RPMI8226 (cell line): ENCODE measurements around the gene ALG1L2.
"Not testable (repeated sequence)": the region's sequence is repeated elsewhere in the genome, so short reads cannot be mapped to it uniquely, and the experiment has no call there.

Experiments
- DNase-seq: peaks from one replicate; pipeline ENCODE4 v3.0.0-alpha.2; 2015

The ALG1L2 gene

GRCh38 chr3:130094491-130094941, 12.9 kb downstream of the ALG1L2 start:
- DNase-seq = peak; percentile 82

- not testable (repeated sequence) for DNase-seq
Measured at GRCh38 chr3:130095858-130096257, 14.2 kb downstream of the ALG1L2 start.

- DNase-seq = not testable (repeated sequence)
Measured at GRCh38 chr3:130097096-130097495, 15.5 kb downstream of the ALG1L2 start.

GRCh38 chr3:130097690-130098638, 16.3 kb downstream of the ALG1L2 start:
- peak; percentile 18 for DNase-seq

- DNase-seq = not testable (repeated sequence)
Measured at GRCh38 chr3:130098639-130099385, 17.2 kb downstream of the ALG1L2 start.

GRCh38 chr3:130102545-130102944, 20.9 kb downstream of the ALG1L2 start:
- DNase-seq = not testable (repeated sequence)

GRCh38 chr3:130104191-130104590, 22.6 kb downstream of the ALG1L2 start:
- not testable (repeated sequence) for DNase-seq

GRCh38 chr3:130107333-130107995, 25.8 kb downstream of the ALG1L2 start:
- DNase-seq = not testable (repeated sequence)

GRCh38 chr3:130108836-130109585, 27.4 kb downstream of the ALG1L2 start:
- not testable (repeated sequence) for DNase-seq

GRCh38 chr3:130110386-130111169, 28.9 kb downstream of the ALG1L2 start:
- DNase-seq = peak; percentile 19

GRCh38 chr3:130111185-130111864, 29.7 kb downstream of the ALG1L2 start:
- peak; percentile 99 for DNase-seq

- DNase-seq = peak; percentile 91
Measured at GRCh38 chr3:130111865-130112747, 30.5 kb downstream of the ALG1L2 start.

GRCh38 chr3:130112748-130113073, 31.1 kb downstream of the ALG1L2 start:
- DNase-seq = not testable (repeated sequence)

- not testable (repeated sequence) for DNase-seq
Measured at GRCh38 chr3:130115400-130115799, 33.8 kb downstream of the ALG1L2 start.

GRCh38 chr3:130117933-130118332, 36.3 kb downstream of the ALG1L2 start:
- DNase-seq = no peak

- not testable (repeated sequence) for DNase-seq
Measured at GRCh38 chr3:130119824-130120223, 38.2 kb downstream of the ALG1L2 start.

- not testable (repeated sequence) for DNase-seq
Measured at GRCh38 chr3:130120291-130120690, 38.7 kb downstream of the ALG1L2 start.

GRCh38 chr3:130122891-130123775, 41.5 kb downstream of the ALG1L2 start:
- not testable (repeated sequence) for DNase-seq

GRCh38 chr3:130125406-130125805, 43.8 kb downstream of the ALG1L2 start:
- DNase-seq = not testable (repeated sequence)
